Nephron progenitor cell (in vitro differentiated cells): ENCODE data around the gene CYTH4.
"Not testable (repeated sequence)": the region's sequence is repeated elsewhere in the genome, so short reads cannot be mapped to it uniquely, and the experiment has no call there.

Experiments
- DNase-seq: peaks from one replicate; pipeline ENCODE4 v3.0.0; 2021
- H3K27ac Mint-ChIP-seq: 2 replicates; pipeline ENCODE4 v1.8.0; 2021; ENCODE audit warnings: mild to moderate bottlenecking, moderate library complexity, mixed read lengths
- H3K27me3 Mint-ChIP-seq: 2 replicates; pipeline ENCODE4 v1.8.0; 2021; ENCODE audit warnings: mild to moderate bottlenecking, low read depth, mixed read lengths; ENCODE audit not compliant: poor library complexity
- H3K36me3 Mint-ChIP-seq: 2 replicates; pipeline ENCODE4 v1.8.0; 2021; ENCODE audit warnings: low read depth, mixed read lengths
- H3K4me1 Mint-ChIP-seq: 2 replicates; pipeline ENCODE4 v1.8.0; 2021; ENCODE audit warnings: mixed read lengths
- H3K4me3 Mint-ChIP-seq: 2 replicates; pipeline ENCODE4 v1.8.0; 2021; ENCODE audit warnings: mild to moderate bottlenecking, moderate library complexity, mixed read lengths
- H3K9me3 Mint-ChIP-seq: 2 replicates; pipeline ENCODE4 v1.8.0; 2021; ENCODE audit warnings: mild to moderate bottlenecking, moderate library complexity, mixed read lengths
- TF ChIP-seq, protein P1 (sequence below): fragments of 200-600 bp; sonication (generic); IDR thresholded peaks from 2 replicates; pipeline ENCODE4 v1.5.0; 2021; ENCODE audit warnings: antibody characterized with exemption

Gene CYTH4

DNA sequence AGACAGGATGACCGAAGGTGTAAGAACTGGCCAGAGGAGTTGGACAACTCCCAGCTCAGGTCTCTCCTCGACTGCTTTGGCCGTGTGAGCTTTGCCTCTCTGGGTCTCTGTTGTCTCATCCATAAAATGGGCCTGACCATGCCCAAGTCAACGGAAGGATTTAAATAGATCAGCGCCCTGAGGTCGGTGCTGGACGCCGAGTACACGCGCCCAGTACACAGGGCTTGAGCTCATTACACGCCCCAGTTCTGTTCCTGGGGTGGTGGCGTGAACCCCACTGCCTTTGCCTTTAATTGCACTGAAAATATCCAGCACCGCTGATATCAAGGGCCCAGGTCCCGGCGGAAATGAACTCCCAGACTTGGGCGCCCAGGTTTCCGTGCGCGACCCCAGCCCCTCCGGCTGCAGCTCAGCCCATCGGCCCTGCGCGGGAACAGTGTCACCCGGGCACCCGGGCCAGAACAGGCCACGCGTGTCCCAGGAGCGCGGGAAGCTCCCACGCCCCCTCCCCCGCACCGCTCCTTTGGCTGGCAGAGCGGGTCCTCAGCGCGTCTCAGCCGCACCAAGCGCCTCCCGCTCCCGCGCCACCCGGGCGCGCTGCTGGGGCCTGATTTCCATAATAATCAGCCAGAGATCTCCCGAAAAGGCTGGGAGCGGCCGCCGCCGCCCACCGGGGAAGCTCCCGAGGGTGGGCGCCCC, 42.2 kb downstream of the CYTH4 start:
- Mint-ChIP-seq H3K27me3 (peaks cover 94% of the 10 kb centered on the region), H3K27ac (no peak overlapping the region), H3K9me3 (peaks cover 5% of the 10 kb centered on the region), H3K36me3 (no peaks in the 10 kb centered on the region), H3K4me1 (peaks cover 8% of the 10 kb centered on the region), H3K4me3 (no peak overlapping the region)
- TF ChIP-seq, protein P1, sequence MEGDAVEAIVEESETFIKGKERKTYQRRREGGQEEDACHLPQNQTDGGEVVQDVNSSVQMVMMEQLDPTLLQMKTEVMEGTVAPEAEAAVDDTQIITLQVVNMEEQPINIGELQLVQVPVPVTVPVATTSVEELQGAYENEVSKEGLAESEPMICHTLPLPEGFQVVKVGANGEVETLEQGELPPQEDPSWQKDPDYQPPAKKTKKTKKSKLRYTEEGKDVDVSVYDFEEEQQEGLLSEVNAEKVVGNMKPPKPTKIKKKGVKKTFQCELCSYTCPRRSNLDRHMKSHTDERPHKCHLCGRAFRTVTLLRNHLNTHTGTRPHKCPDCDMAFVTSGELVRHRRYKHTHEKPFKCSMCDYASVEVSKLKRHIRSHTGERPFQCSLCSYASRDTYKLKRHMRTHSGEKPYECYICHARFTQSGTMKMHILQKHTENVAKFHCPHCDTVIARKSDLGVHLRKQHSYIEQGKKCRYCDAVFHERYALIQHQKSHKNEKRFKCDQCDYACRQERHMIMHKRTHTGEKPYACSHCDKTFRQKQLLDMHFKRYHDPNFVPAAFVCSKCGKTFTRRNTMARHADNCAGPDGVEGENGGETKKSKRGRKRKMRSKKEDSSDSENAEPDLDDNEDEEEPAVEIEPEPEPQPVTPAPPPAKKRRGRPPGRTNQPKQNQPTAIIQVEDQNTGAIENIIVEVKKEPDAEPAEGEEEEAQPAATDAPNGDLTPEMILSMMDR: no peak
- peak; percentile 52 for DNase-seq

DNA sequence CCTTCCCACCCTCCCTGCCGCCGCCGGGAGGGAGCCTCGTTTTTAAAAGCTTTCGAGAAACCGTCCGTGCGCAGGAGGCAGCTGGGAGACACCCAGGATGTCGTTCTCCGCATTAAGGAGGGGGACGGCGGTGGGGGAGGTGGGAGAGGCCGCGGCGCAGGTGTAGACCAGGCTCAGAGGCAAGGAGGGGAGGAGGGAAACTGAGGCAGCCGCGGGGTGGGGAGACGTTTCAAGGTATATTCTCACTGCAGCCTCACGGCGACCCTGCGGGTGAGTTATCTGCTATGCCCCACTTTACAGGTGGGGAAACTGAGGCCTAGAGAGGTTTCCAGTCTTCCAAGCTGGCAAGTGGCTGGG, 42.7 kb downstream of the CYTH4 start:
- DNase-seq: no peak
- no peak overlapping the region for H3K27ac Mint-ChIP-seq
- H3K36me3 Mint-ChIP-seq: no peaks in the 10 kb centered on the region
- H3K4me3 Mint-ChIP-seq: no peak overlapping the region
- H3K9me3 Mint-ChIP-seq: peaks cover 5% of the 10 kb centered on the region
- TF ChIP-seq, protein P1: no peak
- H3K4me1 Mint-ChIP-seq: peaks cover 7% of the 10 kb centered on the region
- H3K27me3 Mint-ChIP-seq: peaks cover 94% of the 10 kb centered on the region

DNA sequence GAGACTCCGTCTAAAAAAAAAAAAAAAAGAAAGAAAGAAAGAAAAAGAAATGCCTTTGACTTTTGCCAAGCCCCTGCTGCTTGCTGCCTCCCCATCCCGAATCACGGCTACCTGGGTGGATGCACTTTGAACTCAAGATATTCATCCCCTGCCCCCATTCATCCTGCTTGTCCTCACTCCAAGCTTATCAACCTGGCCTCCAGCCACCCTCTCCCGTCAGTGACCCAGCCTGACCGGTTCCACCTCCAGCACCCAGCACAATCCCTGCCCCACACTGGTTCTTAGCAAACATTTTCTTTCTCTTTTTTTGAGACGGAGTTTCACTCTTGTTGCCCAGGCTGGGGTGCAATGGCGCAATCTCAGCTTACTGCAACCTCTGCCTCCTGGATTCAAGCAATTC, 44.4 kb downstream of the CYTH4 start:
- no peak overlapping the region for H3K4me3 Mint-ChIP-seq
- no peak for DNase-seq
- no peak overlapping the region for H3K27ac Mint-ChIP-seq
- peaks cover 12% of the 10 kb centered on the region for H3K4me1 Mint-ChIP-seq
- no peaks in the 10 kb centered on the region for H3K36me3 Mint-ChIP-seq
- peaks cover 99% of the 10 kb centered on the region for H3K27me3 Mint-ChIP-seq
- TF ChIP-seq, protein P1: no peak
- peaks cover 5% of the 10 kb centered on the region for H3K9me3 Mint-ChIP-seq

DNA sequence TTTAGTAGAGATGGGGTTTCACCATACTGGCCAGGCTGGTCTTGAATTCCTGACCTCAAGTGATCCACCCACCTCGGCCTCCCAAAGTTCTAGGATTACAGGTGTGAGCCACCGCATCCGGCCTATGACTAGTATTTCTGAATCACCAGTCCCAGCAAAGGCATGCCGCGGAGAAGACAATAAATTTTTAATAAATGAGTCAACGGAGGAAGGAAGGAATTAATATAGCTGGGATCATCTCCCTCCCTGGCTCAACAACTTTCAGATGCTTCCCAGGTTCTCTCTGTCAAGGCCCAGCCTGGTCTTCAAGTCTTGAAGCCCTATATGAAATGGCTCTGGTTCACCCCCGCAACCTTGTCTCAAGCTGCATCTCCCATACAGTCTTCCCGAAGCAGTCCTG, 45.7 kb downstream of the CYTH4 start:
- H3K9me3 Mint-ChIP-seq: peaks cover 5% of the 10 kb centered on the region
- TF ChIP-seq, protein P1: no peak
- peaks cover 20% of the 10 kb centered on the region for H3K4me1 Mint-ChIP-seq
- H3K27me3 Mint-ChIP-seq: peaks cover 98% of the 10 kb centered on the region
- no peaks in the 10 kb centered on the region for H3K36me3 Mint-ChIP-seq
- H3K27ac Mint-ChIP-seq: no peak overlapping the region
- no peak for DNase-seq
- no peak overlapping the region for H3K4me3 Mint-ChIP-seq

DNA sequence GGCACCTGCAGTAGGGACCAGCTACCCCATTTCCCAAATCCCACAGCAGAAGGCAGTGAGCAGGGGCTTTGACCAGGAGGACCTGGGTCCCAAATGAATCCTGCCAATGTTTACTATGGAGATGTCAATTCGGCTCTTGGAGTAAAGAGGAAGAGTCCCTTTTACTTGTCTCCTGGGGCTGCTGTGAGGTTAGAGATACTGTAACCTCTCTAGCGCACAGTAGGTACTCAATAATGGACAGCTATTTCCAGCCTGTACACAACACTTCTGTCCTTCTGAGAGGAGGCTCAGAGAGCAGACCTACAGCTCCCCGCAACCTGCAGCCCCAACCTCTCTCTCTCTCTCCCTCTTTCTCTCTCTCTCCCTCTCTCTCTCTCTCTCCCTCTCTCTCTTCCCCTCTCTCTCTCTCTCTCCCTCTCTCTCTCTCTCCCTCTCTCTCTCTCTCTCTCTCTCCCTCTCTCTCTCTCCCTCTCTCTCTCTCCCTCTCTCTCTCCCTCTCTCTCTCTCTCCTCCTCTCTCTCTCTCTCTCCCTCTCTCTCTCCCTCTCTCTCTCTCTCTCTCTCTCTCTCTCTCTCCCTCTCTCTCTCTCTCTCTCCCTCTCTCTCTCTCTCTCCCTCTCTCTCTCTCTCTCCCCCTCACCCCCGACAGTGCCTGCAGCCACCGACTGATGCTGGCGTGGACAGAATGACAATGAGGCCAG, 46.4 kb downstream of the CYTH4 start:
- H3K36me3 Mint-ChIP-seq, H3K27ac Mint-ChIP-seq: not testable (repeated sequence)
- peaks cover 98% of the 10 kb centered on the region for H3K27me3 Mint-ChIP-seq

DNA sequence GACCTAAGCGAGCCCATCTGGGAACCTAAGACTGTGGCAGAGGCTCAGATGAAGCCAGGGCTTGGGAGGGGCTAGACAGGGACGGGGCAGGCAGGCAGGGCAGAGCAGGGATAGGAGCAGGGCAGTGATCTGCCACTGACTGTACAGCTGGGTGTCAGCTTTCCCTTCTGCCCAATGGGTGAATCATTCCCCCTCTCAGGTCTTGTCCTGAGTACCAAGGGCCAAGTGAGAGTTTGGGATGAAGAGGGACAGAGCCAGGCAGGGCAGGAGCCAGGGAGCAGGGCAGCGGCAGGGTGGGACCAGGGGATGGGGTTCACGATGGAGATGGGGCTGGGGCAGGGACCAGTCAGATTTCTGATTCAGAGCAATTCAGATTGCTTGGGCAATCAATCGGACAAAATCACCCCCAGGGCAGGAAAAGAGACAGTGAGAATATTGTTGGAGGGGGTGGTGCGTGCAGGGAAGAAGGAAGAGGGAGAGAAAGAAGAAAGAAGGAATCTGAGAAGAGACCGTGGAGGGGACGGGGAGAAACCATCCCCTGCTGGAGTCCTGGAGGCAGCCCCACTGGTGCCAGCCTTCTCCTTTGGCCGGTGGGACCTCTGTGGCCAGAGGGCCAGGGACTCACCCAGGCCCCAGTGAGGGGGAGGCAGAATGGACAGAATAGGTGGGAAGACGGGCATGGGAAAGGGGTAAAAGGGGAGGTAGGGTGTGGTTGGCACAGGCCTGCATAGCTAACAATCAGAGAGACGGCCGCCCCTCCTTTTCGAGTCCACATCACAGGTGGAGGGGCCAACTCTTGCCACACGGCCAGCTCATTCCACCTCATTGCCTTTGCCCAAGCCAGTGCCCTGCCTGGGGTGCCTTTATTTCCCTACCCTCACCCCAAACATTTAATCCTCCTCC, 47.2 kb downstream of the CYTH4 start:
- DNase-seq: no peak
- H3K4me1 Mint-ChIP-seq: peaks cover 26% of the 10 kb centered on the region
- TF ChIP-seq, protein P1: no peak
- peaks cover 98% of the 10 kb centered on the region for H3K27me3 Mint-ChIP-seq
- H3K27ac Mint-ChIP-seq: no peak overlapping the region
- no peak overlapping the region for H3K4me3 Mint-ChIP-seq
- H3K9me3 Mint-ChIP-seq: peaks cover 5% of the 10 kb centered on the region
- H3K36me3 Mint-ChIP-seq: no peaks in the 10 kb centered on the region

More for the DNA sequence above, 46.4 kb downstream of the CYTH4 start:
- peaks cover 21% of the 10 kb centered on the region for H3K4me1 Mint-ChIP-seq
- H3K9me3 Mint-ChIP-seq, DNase-seq, H3K4me3 Mint-ChIP-seq: not testable (repeated sequence)
